H9 (cell line): ENCODE results near the gene SLC35F6. TPM values are rescaled to one million over a fixed set of nuclear protein-coding genes. Genes with fewer than 3 reads are reported as not detected.

ENCODE experiments used
- DNase-seq: peaks from one replicate; pipeline ENCODE4 v3.0.0-alpha.2; 2017
- H2AFZ ChIP-seq: one replicate; pipeline ENCODE4 v1.6.1; 2013; ENCODE audit warnings: mild to moderate bottlenecking, low read length, control low read depth, moderate library complexity
- H2AK5ac ChIP-seq: 2 replicates; pipeline ENCODE4 v1.6.1; 2013; ENCODE audit warnings: low read length, control low read depth, mixed read lengths; ENCODE audit not compliant: insufficient read length
- H2BK120ac ChIP-seq: one replicate; pipeline ENCODE4 v1.6.1; 2013; ENCODE audit warnings: low read depth, mild to moderate bottlenecking, low read length, control low read depth, inconsistent platforms; ENCODE audit not compliant: poor library complexity, severe bottlenecking
- H2BK12ac ChIP-seq: 2 replicates; pipeline ENCODE4 v1.6.1; 2013; ENCODE audit warnings: low read length, control low read depth, mixed read lengths, low read depth; ENCODE audit not compliant: insufficient read length
- H2BK15ac ChIP-seq: 2 replicates; pipeline ENCODE4 v1.6.1; 2013; ENCODE audit warnings: low read depth, low read length, control low read depth
- H2BK20ac ChIP-seq: one replicate; pipeline ENCODE4 v1.6.1; 2013; ENCODE audit warnings: low read depth, mild to moderate bottlenecking, low read length, control low read depth, inconsistent platforms; ENCODE audit not compliant: poor library complexity, severe bottlenecking
- H2BK5ac ChIP-seq: 2 replicates; pipeline ENCODE4 v1.6.1; 2013; ENCODE audit warnings: low read length, control low read depth, mixed read lengths; ENCODE audit not compliant: insufficient read length
- H3K14ac ChIP-seq: 2 replicates; pipeline ENCODE4 v1.6.1; 2013; ENCODE audit warnings: low read length, control low read depth; ENCODE audit not compliant: insufficient read depth
- H3K18ac ChIP-seq: 2 replicates; pipeline ENCODE4 v1.6.1; 2013; ENCODE audit warnings: low read depth, mild to moderate bottlenecking, mixed read lengths, low read length, control low read depth; ENCODE audit not compliant: insufficient read length
- H3K23ac ChIP-seq: 2 replicates; pipeline ENCODE4 v1.6.1; 2013; ENCODE audit warnings: low read length, control low read depth, mixed read lengths, low read depth; ENCODE audit not compliant: insufficient read length
- H3K23me2 ChIP-seq: 2 replicates; pipeline ENCODE4 v1.6.1; 2013; ENCODE audit warnings: low read depth, mild to moderate bottlenecking, mixed read lengths, low read length, control low read depth; ENCODE audit not compliant: insufficient read length, poor library complexity, severe bottlenecking
- H3K27ac ChIP-seq: 2 replicates; pipeline ENCODE4 v1.5.1; 2013; ENCODE audit warnings: low read length, control low read depth, mixed read lengths, low read depth; ENCODE audit not compliant: insufficient read length
- H3K27me3 ChIP-seq: 2 replicates; pipeline ENCODE4 v1.6.1; 2013; ENCODE audit warnings: low read length, control low read depth, inconsistent platforms; ENCODE audit not compliant: insufficient read depth
- H3K4ac ChIP-seq: 2 replicates; pipeline ENCODE4 v1.6.1; 2013; ENCODE audit warnings: low read depth, mild to moderate bottlenecking, control low read depth, inconsistent platforms, low read length, moderate library complexity
- H3K4me1 ChIP-seq: 2 replicates; pipeline ENCODE4 v1.6.1; 2013; ENCODE audit warnings: low read length, control low read depth, inconsistent platforms; ENCODE audit not compliant: insufficient read depth
- H3K4me2 ChIP-seq: 2 replicates; pipeline ENCODE4 v1.6.1; 2013; ENCODE audit warnings: low read length, control low read depth, mixed read lengths; ENCODE audit not compliant: insufficient read length, insufficient read depth
- H3K56ac ChIP-seq: 2 replicates; pipeline ENCODE4 v1.6.1; 2013; ENCODE audit warnings: low read depth, mild to moderate bottlenecking, mixed read lengths, low read length, control low read depth; ENCODE audit not compliant: insufficient read length
- H3K79me1 ChIP-seq: 2 replicates; pipeline ENCODE4 v1.6.1; 2013; ENCODE audit warnings: low read depth, mild to moderate bottlenecking, moderate library complexity, low read length, control low read depth, inconsistent platforms; ENCODE audit not compliant: insufficient read depth, poor library complexity, severe bottlenecking
- H3K79me2 ChIP-seq: 2 replicates; pipeline ENCODE4 v1.6.1; 2013; ENCODE audit warnings: low read length, control low read depth, inconsistent platforms; ENCODE audit not compliant: insufficient read depth
- H3K9ac ChIP-seq: 2 replicates; pipeline ENCODE4 v1.6.1; 2013; ENCODE audit warnings: low read length, control low read depth, mixed read lengths; ENCODE audit not compliant: insufficient read length; ENCODE audit errors: extremely low read depth
- H3K9me3 ChIP-seq: one replicate; pipeline ENCODE4 v1.6.1; 2013; ENCODE audit warnings: low read depth, low read length, inconsistent platforms; ENCODE audit not compliant: control insufficient read depth
- H3T11ph ChIP-seq: one replicate; pipeline ENCODE4 v1.6.1; 2013; ENCODE audit warnings: mild to moderate bottlenecking, low read length, control low read depth, inconsistent platforms
- H4K20me1 ChIP-seq: one replicate; pipeline ENCODE4 v1.6.1; 2013; ENCODE audit not compliant: control insufficient read depth, insufficient read length, insufficient read depth
- H4K5ac ChIP-seq: 2 replicates; pipeline ENCODE4 v1.6.1; 2013; ENCODE audit warnings: low read depth, mild to moderate bottlenecking, mixed read lengths, low read length, control low read depth; ENCODE audit not compliant: insufficient read length
- H4K8ac ChIP-seq: replicated peaks from 2 replicates; pipeline ENCODE4 v1.6.1; 2013; ENCODE audit warnings: low read length, control low read depth, mixed read lengths, low read depth; ENCODE audit not compliant: insufficient read length
- H4K91ac ChIP-seq: 2 replicates; pipeline ENCODE4 v1.6.1; 2013; ENCODE audit warnings: low read depth, mild to moderate bottlenecking, moderate library complexity, mixed read lengths, low read length, control low read depth; ENCODE audit not compliant: insufficient read length
- H3K27ac Mint-ChIP-seq, 3 experiments: 2 replicates in 2 of 3; 3 replicates in 1 of 3; pipeline ENCODE4 v1.8.0; 2020 to 2021; ENCODE audit warnings: mixed read lengths in 3 of 3, mild to moderate bottlenecking in 1 of 3, moderate library complexity in 1 of 3
- H3K27me3 Mint-ChIP-seq: 2 replicates; pipeline ENCODE4 v1.8.0; 2021; ENCODE audit warnings: low read depth, mild to moderate bottlenecking, moderate library complexity, mixed read lengths
- H3K36me3 Mint-ChIP-seq, 3 experiments: 2 replicates in 2 of 3; 3 replicates in 1 of 3; pipeline ENCODE4 v1.8.0; 2020 to 2021; ENCODE audit warnings: low read depth in 3 of 3, mixed read lengths in 3 of 3; ENCODE audit not compliant: insufficient read depth in 1 of 3
- H3K4me1 Mint-ChIP-seq, 2 experiments: 2 replicates each; pipeline ENCODE4 v1.8.0; 2020; ENCODE audit warnings: mixed read lengths in 2 of 2
- H3K4me3 Mint-ChIP-seq, 2 experiments: 2 replicates in 1 of 2; 3 replicates in 1 of 2; pipeline ENCODE4 v1.8.0; 2020 to 2021; ENCODE audit warnings: mild to moderate bottlenecking in 2 of 2, mixed read lengths in 2 of 2, moderate library complexity in 1 of 2
- H3K9me3 Mint-ChIP-seq, 2 experiments: 2 replicates in 1 of 2; 3 replicates in 1 of 2; pipeline ENCODE4 v1.8.0; 2020; ENCODE audit warnings: mild to moderate bottlenecking in 2 of 2, mixed read lengths in 2 of 2, moderate library complexity in 1 of 2
- WGBS: extraction: QIAGEN DNeasy Blood & Tissue Kit; methylation state at CpG from one replicate; pipeline ENCODE4 v1.1.7; 2013; ENCODE audit warnings: missing lambda C conversion rate, low lambda C conversion rate, mixed read lengths; ENCODE audit not compliant: insufficient read length; ENCODE audit errors: extremely low coverage; 5-methylcytosine and 5-hydroxymethylcytosine counted together
- total RNA-seq: library from RNA; stranded (reverse); gene quantifications from 2 replicates; pipeline ENCODE4 v1.2.1, GENCODE V29; 2021
- TF ChIP-seq, protein P1 (sequence below): fragments of 200-600 bp; sonication (generic); conservative IDR thresholded peaks from 3 replicates; pipeline ENCODE4 v1.8.0; 2021; ENCODE audit warnings: antibody characterized with exemption, mild to moderate bottlenecking

The SLC35F6 gene
- total RNA-seq, 1 experiment from 2014 or later = 15.7 TPM

- H3K27me3 Mint-ChIP-seq = no peaks in the 10 kb centered on the region
- Histone ChIP-seq H3K4me1 (no peaks in the 10 kb centered on the region; the same call in 1 of the 2 replicates), H4K8ac (no peak overlapping the region), H3K14ac (no peak overlapping the region), H3K79me2 (peaks cover 2% of the 10 kb centered on the region; the same call in 1 of the 2 replicates), H3K9ac (no peak overlapping the region), H4K20me1 (no peaks in the 10 kb centered on the region), H3K18ac (no peak overlapping the region), H4K91ac (no peak overlapping the region), H3K4ac (no peak overlapping the region), H2AK5ac (no peak overlapping the region), H2AFZ (no peak overlapping the region), H4K5ac (no peak overlapping the region), H2BK5ac (no peak overlapping the region), H3T11ph (no peak overlapping the region), H3K79me1 (peaks cover 4% of the 10 kb centered on the region), H3K23ac (no peak overlapping the region), H3K9me3 (no peaks in the 10 kb centered on the region), H2BK20ac (no peak overlapping the region), H2BK120ac (no peak overlapping the region), H2BK15ac (no peak overlapping the region), H3K23me2 (no peaks in the 10 kb centered on the region), H3K27me3 (no peaks in the 10 kb centered on the region), H3K56ac (no peak overlapping the region), H2BK12ac (no peak overlapping the region), H3K4me2 (no peak overlapping the region), H3K27ac (no peak overlapping the region)
- no CpG with 5 or more reads among the region's 3 CpGs for WGBS
- DNase-seq = no peak
- H3K36me3 Mint-ChIP-seq = peaks cover 51 to 82% (median 74%) of the 10 kb centered on the region in 3 experiments
- H3K9me3 Mint-ChIP-seq = no peaks in the 10 kb centered on the region
- H3K4me1 Mint-ChIP-seq = peaks cover 7 to 13% of the 10 kb centered on the region in 2 experiments
- TF ChIP-seq, protein P1, sequence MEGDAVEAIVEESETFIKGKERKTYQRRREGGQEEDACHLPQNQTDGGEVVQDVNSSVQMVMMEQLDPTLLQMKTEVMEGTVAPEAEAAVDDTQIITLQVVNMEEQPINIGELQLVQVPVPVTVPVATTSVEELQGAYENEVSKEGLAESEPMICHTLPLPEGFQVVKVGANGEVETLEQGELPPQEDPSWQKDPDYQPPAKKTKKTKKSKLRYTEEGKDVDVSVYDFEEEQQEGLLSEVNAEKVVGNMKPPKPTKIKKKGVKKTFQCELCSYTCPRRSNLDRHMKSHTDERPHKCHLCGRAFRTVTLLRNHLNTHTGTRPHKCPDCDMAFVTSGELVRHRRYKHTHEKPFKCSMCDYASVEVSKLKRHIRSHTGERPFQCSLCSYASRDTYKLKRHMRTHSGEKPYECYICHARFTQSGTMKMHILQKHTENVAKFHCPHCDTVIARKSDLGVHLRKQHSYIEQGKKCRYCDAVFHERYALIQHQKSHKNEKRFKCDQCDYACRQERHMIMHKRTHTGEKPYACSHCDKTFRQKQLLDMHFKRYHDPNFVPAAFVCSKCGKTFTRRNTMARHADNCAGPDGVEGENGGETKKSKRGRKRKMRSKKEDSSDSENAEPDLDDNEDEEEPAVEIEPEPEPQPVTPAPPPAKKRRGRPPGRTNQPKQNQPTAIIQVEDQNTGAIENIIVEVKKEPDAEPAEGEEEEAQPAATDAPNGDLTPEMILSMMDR = no peak
- no peak overlapping the region; a peak in 1 of 7 replicates for H3K27ac Mint-ChIP-seq
- no peak overlapping the region for H3K4me3 Mint-ChIP-seq
Measured at GRCh38 chr2:26792720-26793119, 28.6 kb downstream of the SLC35F6 start.
